GM18873 (cell line): ENCODE data around the gene AP2A2.
"Not testable (repeated sequence)": the region's sequence is repeated elsewhere in the genome, so short reads cannot be mapped to it uniquely, and the experiment has no call there.

Experiments
- ATAC-seq: cut with Tn5 transposase; IDR thresholded peaks from one replicate; pipeline ENCODE4 v1.9.1; 2021; ENCODE audit warnings: mild to moderate bottlenecking, moderate library complexity, moderate number of reproducible peaks; ENCODE audit not compliant: unreplicated experiment, low FRiP score

AP2A2 gene

GRCh38 chr11:971092-971690, 45.5 kb downstream of the AP2A2 start:
- ATAC-seq, result no peak

- ATAC-seq, result no peak
Observed at GRCh38 chr11:971731-972365, 46.2 kb downstream of the AP2A2 start.

GRCh38 chr11:972523-973211, 47.0 kb downstream of the AP2A2 start:
- no peak for ATAC-seq

- ATAC-seq, result no peak
Observed at GRCh38 chr11:973237-973636, 47.6 kb downstream of the AP2A2 start.

DNA sequence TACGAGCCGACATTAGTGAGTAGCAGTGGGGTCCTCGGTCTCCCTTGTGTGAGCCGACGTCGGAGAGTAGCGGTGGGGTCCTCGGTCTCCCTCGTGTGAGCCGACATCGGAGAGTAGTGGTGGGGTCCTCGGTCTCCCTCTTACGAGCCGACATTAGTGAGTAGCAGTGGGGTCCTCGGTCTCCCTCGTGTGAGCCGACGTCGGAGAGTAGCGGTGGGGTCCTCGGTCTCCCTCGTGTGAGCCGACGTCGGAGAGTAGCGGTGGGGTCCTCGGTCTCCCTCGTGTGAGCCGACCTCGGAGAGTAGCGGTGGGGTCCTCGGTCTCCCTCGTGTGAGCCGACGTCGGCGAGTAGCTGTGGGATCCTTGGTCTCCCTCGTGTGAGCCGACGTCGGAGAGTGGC, 49.7 kb downstream of the AP2A2 start:
- not testable (repeated sequence) for ATAC-seq

- ATAC-seq, result no peak
Observed at GRCh38 chr11:975827-976226, 50.2 kb downstream of the AP2A2 start.

- no peak for ATAC-seq
Observed at GRCh38 chr11:976431-977160, 50.9 kb downstream of the AP2A2 start.

GRCh38 chr11:977830-978720, 52.4 kb downstream of the AP2A2 start:
- ATAC-seq, result no peak

GRCh38 chr11:978781-979180, 53.1 kb downstream of the AP2A2 start:
- no peak for ATAC-seq

DNA sequence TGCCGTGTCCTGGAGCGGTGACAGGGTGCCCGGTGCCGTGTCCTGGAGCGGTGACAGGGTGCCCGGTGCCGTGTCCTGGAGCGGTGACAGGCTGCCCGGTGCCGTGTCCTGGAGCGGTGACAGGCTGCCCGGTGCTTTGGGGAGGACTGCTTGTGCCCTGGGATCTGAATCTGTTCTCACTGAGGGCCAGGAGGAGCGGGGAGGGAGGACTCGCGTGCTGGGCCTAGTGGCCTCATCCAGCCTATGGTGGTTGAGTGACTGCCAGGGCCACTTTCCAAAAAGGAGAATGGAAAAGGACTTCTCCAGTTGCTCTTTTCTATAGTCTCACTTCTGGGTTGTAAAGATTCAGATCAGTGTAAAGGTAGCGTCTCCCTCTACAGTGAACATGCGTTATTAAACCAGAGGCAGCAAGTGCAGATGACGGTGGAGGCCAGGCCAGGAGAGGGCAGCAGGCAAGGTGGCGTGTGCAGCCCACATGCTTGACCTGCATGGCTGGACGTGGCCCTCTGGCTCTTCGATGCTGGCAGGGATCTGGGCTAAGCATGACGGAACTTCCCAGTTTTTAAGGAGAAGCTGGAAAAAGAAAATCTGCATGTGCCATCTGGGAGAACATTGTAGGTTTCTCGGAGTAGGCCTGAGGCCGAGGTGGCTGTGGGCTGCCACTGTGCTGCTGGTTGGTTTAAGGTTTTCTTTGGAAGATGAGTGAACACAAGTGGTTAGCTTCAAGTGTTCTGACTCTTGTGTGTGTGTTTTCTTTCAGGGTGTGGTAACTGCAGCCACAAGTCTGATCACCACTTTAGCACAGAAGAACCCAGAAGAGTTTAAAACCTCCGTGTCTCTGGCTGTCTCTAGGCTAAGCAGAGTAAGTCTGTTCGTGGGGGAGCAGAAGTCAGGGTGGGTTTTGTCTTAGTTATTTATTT, 55.0 kb downstream of the AP2A2 start:
- no peak for ATAC-seq

- no peak for ATAC-seq
Observed at GRCh38 chr11:981764-982163, 56.1 kb downstream of the AP2A2 start.

DNA sequence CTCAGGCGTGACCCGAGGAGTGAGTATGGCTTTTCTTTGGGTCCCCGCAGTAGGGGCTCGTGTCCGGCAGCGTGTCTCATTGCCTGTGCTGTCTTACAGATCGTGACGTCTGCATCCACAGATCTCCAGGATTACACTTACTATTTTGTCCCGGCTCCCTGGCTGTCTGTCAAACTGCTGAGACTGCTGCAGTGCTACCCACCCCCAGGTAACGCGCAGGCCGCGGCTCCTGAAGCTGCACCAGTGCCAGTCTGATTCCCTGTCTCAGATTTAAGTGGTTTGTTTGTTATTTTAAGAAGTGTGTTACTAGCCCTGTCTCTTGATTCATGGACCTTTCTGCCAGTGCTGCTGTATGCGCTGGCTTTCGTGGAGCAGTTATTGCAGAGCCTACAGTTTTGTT, 58.9 kb downstream of the AP2A2 start:
- no peak for ATAC-seq

DNA sequence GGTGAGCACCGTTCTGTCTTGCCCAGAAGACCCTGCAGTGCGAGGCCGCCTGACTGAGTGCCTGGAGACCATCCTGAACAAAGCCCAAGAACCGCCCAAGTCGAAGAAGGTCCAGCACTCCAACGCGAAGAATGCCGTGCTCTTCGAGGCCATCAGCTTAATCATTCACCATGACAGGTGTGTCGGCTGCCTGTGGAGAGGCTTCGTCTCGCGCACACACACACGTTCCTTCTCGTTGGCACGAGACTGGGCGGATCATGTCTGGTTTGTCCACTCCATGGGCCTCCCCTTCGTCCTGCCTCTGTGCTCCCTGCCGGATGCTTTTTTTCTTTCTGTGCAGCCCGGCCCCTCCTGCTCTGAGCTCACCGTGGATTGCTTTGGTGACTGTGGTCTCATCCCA, 59.7 kb downstream of the AP2A2 start:
- ATAC-seq, result no peak

GRCh38 chr11:985848-986247, 60.2 kb downstream of the AP2A2 start:
- no peak for ATAC-seq

DNA sequence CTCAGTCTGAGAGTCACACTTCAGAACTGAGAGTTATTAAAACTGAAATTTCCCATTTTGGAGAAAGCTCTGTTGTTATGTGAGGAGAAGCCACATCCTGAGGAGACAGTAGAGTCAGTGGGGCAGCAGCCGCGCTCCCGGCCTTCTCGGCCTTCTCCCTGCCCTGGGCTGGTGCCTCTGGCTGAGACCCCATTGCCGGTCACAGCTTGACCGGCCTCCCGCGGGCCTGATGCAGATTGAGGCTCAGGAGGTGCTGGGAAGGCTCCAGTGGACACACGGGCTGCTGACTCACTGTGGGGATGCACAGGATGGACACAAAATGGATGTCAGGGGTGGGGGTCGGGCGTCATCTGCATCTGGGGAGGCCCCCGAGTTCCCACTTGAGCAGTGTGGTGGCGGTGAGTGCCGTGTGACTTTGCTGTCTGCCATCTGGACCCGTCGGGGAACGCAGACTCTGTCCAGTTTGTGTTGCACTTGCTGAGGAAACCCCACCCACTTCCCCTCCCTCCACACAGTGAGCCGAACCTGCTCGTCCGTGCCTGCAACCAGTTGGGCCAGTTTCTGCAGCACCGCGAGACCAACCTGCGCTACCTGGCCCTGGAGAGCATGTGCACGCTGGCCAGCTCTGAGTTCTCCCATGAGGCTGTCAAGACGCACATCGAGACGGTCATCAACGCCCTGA, 60.7 kb downstream of the AP2A2 start:
- no peak for ATAC-seq

GRCh38 chr11:986952-987305, 61.3 kb downstream of the AP2A2 start:
- ATAC-seq, result no peak

GRCh38 chr11:987671-988070, 62.0 kb downstream of the AP2A2 start:
- no peak for ATAC-seq

- ATAC-seq, result no peak
Observed at GRCh38 chr11:990101-990500, 64.4 kb downstream of the AP2A2 start.

DNA sequence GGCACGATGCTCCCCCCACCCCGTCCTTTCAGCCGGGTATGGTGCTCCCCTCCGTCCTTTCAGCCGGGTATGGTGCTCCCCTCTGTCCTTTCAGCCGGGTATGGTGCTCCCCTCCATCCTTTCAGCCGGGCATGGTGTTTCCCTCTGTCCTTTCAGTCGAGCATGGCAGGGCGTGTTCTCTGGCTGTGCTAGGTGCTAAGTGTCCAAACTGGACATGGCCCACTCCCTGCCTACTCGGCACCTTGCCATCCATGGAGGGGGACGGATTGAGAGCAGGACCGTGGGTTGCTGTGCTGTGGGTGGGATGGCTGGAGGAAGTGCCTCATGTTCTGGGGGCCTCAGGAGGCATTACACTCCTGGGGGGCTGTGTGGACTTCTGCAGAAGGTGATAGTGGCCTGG, 65.4 kb downstream of the AP2A2 start:
- ATAC-seq, result no peak
